Lower leg skin (tissue), 3 donors: ENCODE data around the gene TNIK.

Source experiments
- CTCF ChIP-seq, 3 donors: fragments of 450-650 bp; IDR thresholded peaks; one replicate each; pipeline ENCODE4 v1.5.1; 2016; ENCODE audit warnings: antibody characterized with exemption in 3 of 3, mild to moderate bottlenecking in 3 of 3, moderate library complexity in 2 of 3
- POLR2A ChIP-seq, 2 donors: fragments of 450-650 bp; IDR thresholded peaks; one replicate each; pipeline ENCODE4 v1.6.1; 2016 to 2017; ENCODE audit warnings: antibody characterized with exemption in 2 of 2, mild to moderate bottlenecking in 1 of 2, moderate library complexity in 1 of 2

GRCh38 chr3:171293142-171293782, 166.9 kb downstream of the TNIK start:
- TF ChIP-seq CTCF (IDR thresholded peaks at IDR 0.05) (no peak), POLR2A (IDR thresholded peaks at IDR 0.05) (no peak)
